GM10248 (cell line): ENCODE measurements around the gene RHBDF2.

Experiments
- CTCF ChIA-PET: fragments of 300-600 bp; sonication (Branson Sonifier 250); formaldehyde crosslinking; extraction: SDS; loops from one replicate; lab custom pipeline; 2021; ENCODE audit warnings: antibody characterized with exemption; lab: Yijun Ruan, JAX
- POLR2A ChIA-PET: fragments of 350-650 bp; sonication (Branson Sonifier 250); formaldehyde crosslinking; extraction: SDS; loops from one replicate; lab custom pipeline; 2020; ENCODE audit warnings: antibody characterized with exemption; lab: Yijun Ruan, JAX
- DNase-seq: peaks from one replicate; pipeline ENCODE4 v3.0.0; 2012; ENCODE audit errors: extremely low spot score
- TF ChIP-seq, protein P1 (sequence below): IDR thresholded peaks from 2 replicates; pipeline ENCODE4 v1.5.1; 2012; ENCODE audit warnings: mild to moderate bottlenecking, low read depth; ENCODE audit errors: extremely low read depth, missing control alignments, control extremely low read depth

Gene RHBDF2

DNA sequence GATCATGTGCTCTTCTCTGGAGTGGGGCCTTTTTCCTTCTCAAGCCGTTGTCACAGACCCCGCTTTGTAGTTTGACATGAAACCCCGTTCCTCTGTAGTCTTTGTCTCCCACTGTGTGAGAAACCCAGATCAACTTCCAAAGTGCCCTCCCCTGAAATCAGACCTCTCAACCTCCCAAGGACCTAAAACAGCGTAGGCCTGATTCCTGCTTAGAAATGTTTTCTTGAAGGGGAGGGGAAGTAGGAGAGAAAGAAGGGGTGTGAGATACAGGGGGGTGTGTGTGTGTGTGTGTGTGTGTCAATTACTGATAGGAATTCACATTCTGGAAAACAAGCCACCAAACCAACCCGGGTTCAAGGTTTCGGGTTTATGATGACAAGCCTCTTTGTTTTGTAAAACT is 49.7 kb downstream of the RHBDF2 start:
- POLR2A ChIA-PET, result no interaction called here
- CTCF ChIA-PET, result interaction anchor here (0.9 to 22.9 kb wide), 5 partner anchors 13 to 276 kb away, joined by 3 to 496 read pairs (median 3); partner anchors contain the start of gene RHBDF2
- TF ChIP-seq, protein P1, sequence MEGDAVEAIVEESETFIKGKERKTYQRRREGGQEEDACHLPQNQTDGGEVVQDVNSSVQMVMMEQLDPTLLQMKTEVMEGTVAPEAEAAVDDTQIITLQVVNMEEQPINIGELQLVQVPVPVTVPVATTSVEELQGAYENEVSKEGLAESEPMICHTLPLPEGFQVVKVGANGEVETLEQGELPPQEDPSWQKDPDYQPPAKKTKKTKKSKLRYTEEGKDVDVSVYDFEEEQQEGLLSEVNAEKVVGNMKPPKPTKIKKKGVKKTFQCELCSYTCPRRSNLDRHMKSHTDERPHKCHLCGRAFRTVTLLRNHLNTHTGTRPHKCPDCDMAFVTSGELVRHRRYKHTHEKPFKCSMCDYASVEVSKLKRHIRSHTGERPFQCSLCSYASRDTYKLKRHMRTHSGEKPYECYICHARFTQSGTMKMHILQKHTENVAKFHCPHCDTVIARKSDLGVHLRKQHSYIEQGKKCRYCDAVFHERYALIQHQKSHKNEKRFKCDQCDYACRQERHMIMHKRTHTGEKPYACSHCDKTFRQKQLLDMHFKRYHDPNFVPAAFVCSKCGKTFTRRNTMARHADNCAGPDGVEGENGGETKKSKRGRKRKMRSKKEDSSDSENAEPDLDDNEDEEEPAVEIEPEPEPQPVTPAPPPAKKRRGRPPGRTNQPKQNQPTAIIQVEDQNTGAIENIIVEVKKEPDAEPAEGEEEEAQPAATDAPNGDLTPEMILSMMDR, result no peak
- DNase-seq, result no peak

DNA sequence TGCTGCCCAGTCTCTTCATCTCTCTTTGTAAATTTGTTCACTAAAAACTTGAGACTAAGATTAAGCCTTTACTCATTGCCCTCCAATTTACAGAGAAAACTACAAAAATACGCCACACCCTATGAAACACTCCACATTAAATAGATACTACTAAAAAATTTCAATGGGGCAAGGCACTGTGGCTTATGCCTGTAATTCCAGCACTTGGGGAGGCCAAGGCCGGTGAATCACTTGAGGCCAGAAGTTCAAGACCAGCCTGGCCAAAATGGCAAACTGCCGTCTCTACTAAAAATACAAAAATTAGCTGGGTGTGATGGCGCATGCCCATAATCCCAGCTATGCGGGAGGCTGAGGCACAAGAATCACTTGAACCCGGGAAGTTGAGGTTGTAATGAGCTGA is 52.1 kb downstream of the RHBDF2 start:
- ChIA-PET POLR2A (interaction anchor here (0.7 kb wide), 1 partner anchor 14 kb away, joined by 4 read pairs; no protein-coding TSS in a partner anchor), CTCF (interaction anchor here (1.1 to 22.9 kb wide), 7 partner anchors 10 to 51 kb away, joined by 3 to 496 read pairs (median 6); partner anchors contain the start of gene RHBDF2)
- DNase-seq, result no peak
- TF ChIP-seq, protein P1, result no peak

DNA sequence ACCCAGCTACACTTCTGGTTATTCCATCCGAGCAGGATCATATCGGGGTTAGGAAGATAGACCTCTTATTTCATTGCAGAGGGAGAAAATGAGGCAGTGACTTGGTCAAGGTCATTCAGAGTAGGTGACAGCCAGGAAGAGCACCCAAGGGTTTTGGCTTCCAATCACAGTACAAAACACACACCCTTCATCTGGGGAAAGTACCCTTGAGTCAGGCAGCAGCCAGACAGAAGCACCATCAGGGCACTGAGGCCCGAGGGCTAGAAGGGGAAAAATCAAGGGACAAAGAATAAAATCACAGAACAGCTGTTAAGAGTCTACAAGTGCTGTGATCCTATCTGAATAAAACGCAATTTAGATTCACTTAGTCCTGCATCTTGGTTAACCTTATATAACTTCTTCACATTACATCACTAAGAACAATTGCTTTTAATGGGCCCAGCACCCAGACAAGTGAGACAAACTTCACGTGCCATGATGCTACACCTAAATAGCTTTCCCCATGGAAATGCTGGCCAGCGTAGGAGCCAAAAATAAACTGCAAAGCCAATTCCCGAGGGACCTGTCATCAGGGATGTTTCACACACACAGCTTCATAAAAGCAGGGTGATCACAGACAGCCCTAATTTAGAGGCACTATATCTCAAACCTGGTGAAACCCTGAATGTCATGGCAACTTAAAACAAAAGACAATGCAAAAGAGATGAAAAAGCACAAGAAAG is 53.1 kb downstream of the RHBDF2 start:
- TF ChIP-seq, protein P1, result no peak
- POLR2A ChIA-PET, result no interaction called here
- CTCF ChIA-PET, result interaction anchor here (1.0 to 22.9 kb wide), 6 partner anchors 10 to 51 kb away, joined by 3 to 496 read pairs (median 4); partner anchors contain the start of gene RHBDF2
- no peak for DNase-seq

DNA sequence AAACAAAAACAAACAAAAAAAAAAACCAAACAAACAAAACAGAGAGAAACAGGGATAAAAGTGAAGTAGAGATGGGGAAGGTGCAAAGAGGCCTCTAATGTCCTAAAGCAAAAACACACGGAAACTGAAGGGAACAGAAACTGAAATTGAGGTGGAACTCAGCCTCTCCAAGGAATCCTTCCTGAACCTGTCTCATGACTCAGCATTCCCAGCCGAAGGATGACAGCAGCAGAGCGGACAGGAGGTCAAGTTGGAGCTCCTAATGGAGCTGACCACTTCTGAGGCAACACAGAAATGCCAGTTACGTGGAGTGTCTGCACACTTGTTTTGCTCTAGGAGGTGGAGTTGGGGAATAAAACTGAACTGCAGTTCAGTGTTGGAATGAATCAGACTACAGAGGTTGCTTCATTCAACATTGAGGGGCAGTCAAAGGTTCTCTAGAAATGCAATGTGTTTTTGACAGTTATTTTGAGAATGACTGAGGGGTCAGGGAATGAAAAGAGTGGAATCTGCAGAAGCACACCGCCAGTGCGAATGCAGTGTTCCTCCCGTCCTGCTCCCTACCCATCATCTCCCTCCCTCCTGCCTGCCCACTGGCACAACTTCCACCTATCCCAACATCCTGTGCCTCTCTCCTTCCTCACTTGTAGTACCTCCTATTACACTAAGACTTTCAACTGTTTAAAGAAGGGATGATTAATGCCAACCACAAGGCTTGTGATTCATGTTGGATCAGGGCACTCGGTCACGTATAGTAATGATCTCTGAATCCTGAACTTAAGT is 54.6 kb downstream of the RHBDF2 start:
- POLR2A ChIA-PET, result no interaction called here
- DNase-seq, result no peak
- TF ChIP-seq, protein P1, result no peak
- CTCF ChIA-PET, result interaction anchor here (1.9 to 2.1 kb wide), 3 partner anchors 12 to 49 kb away, joined by 7 to 8 read pairs (median 7); no protein-coding TSS in a partner anchor

DNA sequence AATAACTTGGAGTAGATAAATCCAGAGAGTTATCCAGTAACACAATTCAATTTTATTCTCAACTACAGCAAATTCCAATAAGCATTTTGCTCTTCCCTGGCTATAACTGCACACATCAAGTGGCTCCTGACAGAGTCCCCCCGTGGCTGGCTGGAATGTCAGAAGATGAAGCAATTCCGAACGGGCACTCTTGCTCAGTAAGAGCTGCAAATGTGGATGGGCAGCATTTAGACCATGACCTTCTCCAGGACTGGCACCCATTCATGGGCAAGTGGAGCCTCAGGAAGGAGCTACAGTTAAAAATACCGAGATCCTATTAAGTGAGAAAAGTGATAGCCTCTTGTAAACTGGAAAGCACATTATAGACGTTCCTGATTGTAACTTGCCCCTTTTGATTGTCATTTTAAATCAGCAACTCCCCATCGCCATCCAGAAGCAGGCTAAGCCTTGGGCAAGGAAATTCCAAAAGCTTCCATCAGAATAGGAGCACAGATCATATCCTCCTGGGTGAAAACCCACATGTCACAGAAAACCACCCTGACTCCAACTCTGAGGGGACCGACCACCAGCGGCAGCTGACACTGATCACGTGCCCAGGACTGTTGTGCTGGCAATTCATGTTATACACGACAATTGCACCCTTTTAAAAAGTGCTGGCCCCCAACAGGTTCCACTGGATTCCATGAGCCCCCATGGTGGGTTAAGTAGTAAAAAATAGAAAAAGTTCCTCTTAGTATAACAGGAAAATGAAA is 55.4 kb downstream of the RHBDF2 start:
- ChIA-PET CTCF (interaction anchor here (0.9 to 2.1 kb wide), 5 partner anchors 8 to 48 kb away, joined by 4 to 8 read pairs (median 7); no protein-coding TSS in a partner anchor), POLR2A (no interaction called here)
- DNase-seq, result no peak
- TF ChIP-seq, protein P1, result no peak
